HepG2 (cell line): ENCODE measurements around the gene LDLRAD3. TPM values are rescaled to one million over a fixed set of nuclear protein-coding genes. Genes with fewer than 3 reads are reported as not detected.

Experiments
- ATAC-seq: fragments of 200-7000 bp; cut with Tn5 transposase; 3 replicates; pipeline ENCODE4 v1.9.1; 2020; ENCODE audit warnings: mild to moderate bottlenecking, moderate library complexity
- BruUV-seq: library from RNA; stranded (reverse); fragments of 400-500 nt; replicated peaks from 2 replicates; lab custom pipeline; 2021; lab: Mats Ljungman, UMichigan
- CTCF ChIA-PET: fragments of 300-600 bp; formaldehyde crosslinking; extraction: SDS; loops from one replicate; lab custom pipeline; 2021; ENCODE audit warnings: low total read pairs, inconsistent platforms, low intra/inter-chr PET ratio; lab: Yijun Ruan, JAX
- POLR2A ChIA-PET: fragments of 350-600 bp; sonication (Branson Sonifier 250); formaldehyde crosslinking; loops from one replicate; lab custom pipeline; 2020; ENCODE audit warnings: antibody characterized with exemption, inconsistent platforms; lab: Yijun Ruan, JAX
- DNase-seq: peaks from one replicate; pipeline ENCODE4 v3.0.0-alpha.2; 2015; ENCODE audit warnings: low spot score
- FAIRE-seq: peaks from 3 replicates; lab custom pipeline; 2011; peaks lifted over from hg19 to GRCh38; lab: Jason Lieb, UNC
- H2AFZ ChIP-seq: one replicate; pipeline ENCODE4 v1.6.1; 2011; ENCODE audit warnings: low read length, inconsistent platforms
- H3K27ac ChIP-seq: fragments of 300-600 bp; 3 replicates; pipeline ENCODE4 v1.8.0; 2011; ENCODE audit warnings: mixed run types, mild to moderate bottlenecking, mixed read lengths, low read length, inconsistent platforms; ENCODE audit not compliant: insufficient read depth; ENCODE audit errors: extremely low read length
- H3K27me3 ChIP-seq, 2 experiments: fragments of 200-600 bp in 1 of 2; 2 replicates in 1 of 2; 3 replicates in 1 of 2; pipeline versions ENCODE4 v1.6.0 to v1.8.0; 2011; ENCODE audit warnings: low read length in 2 of 2, mild to moderate bottlenecking in 2 of 2, moderate library complexity in 2 of 2, inconsistent platforms in 1 of 2; ENCODE audit not compliant: insufficient read depth in 2 of 2, control insufficient read depth in 1 of 2
- H3K36me3 ChIP-seq, 2 experiments: fragments of 200-600 bp in 1 of 2; replicated peaks in 1 of 2; 2 replicates in 1 of 2; 3 replicates in 1 of 2; pipeline versions ENCODE4 v1.5.1 to v1.8.0; 2011; ENCODE audit warnings: low read length in 2 of 2, inconsistent platforms in 1 of 2; ENCODE audit not compliant: insufficient read depth in 2 of 2, control insufficient read depth in 1 of 2
- H3K4me1 ChIP-seq: 2 replicates; pipeline ENCODE4 v1.5.1; 2012; ENCODE audit warnings: low read length, inconsistent platforms; ENCODE audit not compliant: insufficient read depth
- H3K4me2 ChIP-seq: 2 replicates; pipeline ENCODE4 v1.6.0; 2011; ENCODE audit warnings: low read depth, low read length, inconsistent platforms
- H3K4me3 ChIP-seq, 3 experiments: fragments of 200-600 bp in 1 of 3; sonication (generic), shearing (Covaris generic) in 1 of 3; replicated peaks in 1 of 3; 2 replicates each; pipeline ENCODE4 v1.5.1; 2011 to 2016; ENCODE audit warnings: low read length in 3 of 3, inconsistent platforms in 2 of 3, low read depth in 2 of 3, mild to moderate bottlenecking in 2 of 3, control low read depth in 1 of 3, mixed read lengths in 1 of 3; ENCODE audit not compliant: insufficient read depth in 1 of 3
- H3K79me2 ChIP-seq: one replicate; pipeline ENCODE4 v1.6.1; 2011; ENCODE audit warnings: low read length, inconsistent platforms; ENCODE audit not compliant: insufficient read depth
- H3K9ac ChIP-seq: 2 replicates; pipeline ENCODE4 v1.6.0; 2011; ENCODE audit warnings: mild to moderate bottlenecking, low read depth, low read length, inconsistent platforms; ENCODE audit not compliant: insufficient read depth
- H3K9me3 ChIP-seq: 2 replicates; pipeline ENCODE4 v1.5.1; 2012; ENCODE audit warnings: mild to moderate bottlenecking, low read length
- H4K20me1 ChIP-seq: 2 replicates; pipeline ENCODE4 v1.6.0; 2011; ENCODE audit warnings: inconsistent platforms, mild to moderate bottlenecking, low read length, moderate library complexity; ENCODE audit not compliant: insufficient read depth
- AHDC1 ChIP-seq: sonication (generic); formaldehyde crosslinking; IDR thresholded peaks from 2 replicates; pipeline ENCODE4 v1.5.1; 2020; ENCODE audit warnings: mild to moderate bottlenecking, missing genetic modification reagents, borderline replicate concordance
- YEATS4 ChIP-seq: sonication (generic); formaldehyde crosslinking; IDR thresholded peaks from 2 replicates; pipeline ENCODE4 v1.4.0; 2020; ENCODE audit warnings: missing genetic modification reagents, borderline replicate concordance
- ZBTB7A ChIP-seq: sonication (generic); formaldehyde crosslinking; IDR thresholded peaks from 2 replicates; pipeline ENCODE4 v1.8.0; 2022; ENCODE audit warnings: mild to moderate bottlenecking, missing genetic modification reagents
- WGBS: methylation state at CpG from one replicate; pipeline ENCODE4 v1.1.6; 2017; ENCODE audit warnings: low lambda C conversion rate; 5-methylcytosine and 5-hydroxymethylcytosine counted together
- in situ Hi-C: cut with HindIII; loops from 2 replicates; pipeline ENCODE4 v1.10.0; 2017; ENCODE audit warnings: low pct_unique_long_range_greater_than_20kb; ENCODE audit not compliant: extremely low pct_ligation_motif_present
- intact Hi-C: fragments of 100-400 bp; cut with micrococcal nuclease; formaldehyde crosslinking; loops from one replicate; pipeline ENCODE4 v1.10.0; 2022; ENCODE audit not compliant: unreplicated experiment
- polyA plus RNA-seq, 8 experiments: library from polyadenylated mRNA; depleted of rRNA in 3 of 8; stranded (reverse) in 7 of 8; unstranded in 1 of 8; fragments of >200 nt; fragmentation: Illumina TruSeq in 4 of 8; extraction: Trizol in 4 of 8; gene quantifications; 2 replicates each; pipeline versions ENCODE4 v1.2.1 to v1.2.3, GENCODE V29; 2011 to 2016; ENCODE audit warnings: low read depth in 4 of 8, missing spikeins in 1 of 8, mixed read lengths in 1 of 8; ENCODE audit not compliant: insufficient read depth in 1 of 8
- total RNA-seq, 5 experiments: library from RNA; depleted of rRNA; stranded (reverse); fragments of >200 nt; fragmentation: Illumina TruSeq; extraction: Trizol; gene quantifications; 2 replicates each; pipeline ENCODE4 v1.2.3, GENCODE V29; 2016; ENCODE audit warnings: low read depth in 1 of 5
- TF ChIP-seq, protein P1 (sequence below): sonication (generic); formaldehyde crosslinking; IDR thresholded peaks from 2 replicates; pipeline ENCODE4 v1.4.0; 2020; ENCODE audit warnings: mild to moderate bottlenecking, missing genetic modification reagents

Gene LDLRAD3
- total and polyA plus RNA-seq, 2 of the 13 experiments (the other 11 are each of a cell fraction or from before 2014, with no cell fraction given): 0.50 to 0.60 TPM

- no peak for TF ChIP-seq AHDC1 (CRISPR knock-in tag)
Measured at GRCh38 chr11:36037031-36037430, 93.2 kb downstream of the LDLRAD3 start (continued).

DNA sequence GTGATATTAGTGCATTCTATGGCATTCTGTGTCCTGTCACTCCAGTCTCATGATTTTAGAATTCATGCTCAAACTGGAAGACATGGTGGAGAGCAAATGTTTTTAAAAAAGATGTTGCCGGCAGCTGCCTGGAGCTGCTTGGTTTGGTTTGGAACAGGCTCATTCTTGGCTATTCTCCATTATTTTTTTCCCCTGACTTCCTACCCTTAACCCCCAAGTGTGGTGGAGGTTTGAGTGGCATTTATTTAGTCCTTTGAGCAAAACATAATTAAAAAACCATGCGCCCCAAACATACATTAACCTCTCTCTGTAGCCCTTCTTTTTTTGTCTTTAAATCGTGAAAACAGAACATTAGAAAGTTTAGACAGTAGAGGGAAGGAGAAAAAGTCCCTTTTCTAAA lies 94.7 kb downstream of the LDLRAD3 start:
- DNase-seq: no peak
- H3K4me2 ChIP-seq: no peak overlapping the region
- no peak overlapping the region for H3K27ac ChIP-seq
- no peak overlapping the region for H3K4me3 ChIP-seq
- H3K36me3 ChIP-seq: no peaks in the 10 kb centered on the region
- H3K79me2 ChIP-seq: no peaks in the 10 kb centered on the region
- CTCF ChIA-PET: no interaction called here
- no peaks in the 10 kb centered on the region for H3K4me1 ChIP-seq
- no peaks in the 10 kb centered on the region for H3K27me3 ChIP-seq
- no peaks in the 10 kb centered on the region for H3K9me3 ChIP-seq
- no peak for ATAC-seq
- no peaks in the 10 kb centered on the region for H4K20me1 ChIP-seq
- POLR2A ChIA-PET: no interaction called here
- no peak overlapping the region for H2AFZ ChIP-seq
- in situ Hi-C loops: no loop called here
- BruUV-seq: no TSS peak
- 61% methylated on average over 3 of the region's 3 CpGs for WGBS
- no peak for FAIRE-seq
- H3K9ac ChIP-seq: no peak overlapping the region
- intact Hi-C loops: no loop called here
- TF ChIP-seq, protein P1, sequence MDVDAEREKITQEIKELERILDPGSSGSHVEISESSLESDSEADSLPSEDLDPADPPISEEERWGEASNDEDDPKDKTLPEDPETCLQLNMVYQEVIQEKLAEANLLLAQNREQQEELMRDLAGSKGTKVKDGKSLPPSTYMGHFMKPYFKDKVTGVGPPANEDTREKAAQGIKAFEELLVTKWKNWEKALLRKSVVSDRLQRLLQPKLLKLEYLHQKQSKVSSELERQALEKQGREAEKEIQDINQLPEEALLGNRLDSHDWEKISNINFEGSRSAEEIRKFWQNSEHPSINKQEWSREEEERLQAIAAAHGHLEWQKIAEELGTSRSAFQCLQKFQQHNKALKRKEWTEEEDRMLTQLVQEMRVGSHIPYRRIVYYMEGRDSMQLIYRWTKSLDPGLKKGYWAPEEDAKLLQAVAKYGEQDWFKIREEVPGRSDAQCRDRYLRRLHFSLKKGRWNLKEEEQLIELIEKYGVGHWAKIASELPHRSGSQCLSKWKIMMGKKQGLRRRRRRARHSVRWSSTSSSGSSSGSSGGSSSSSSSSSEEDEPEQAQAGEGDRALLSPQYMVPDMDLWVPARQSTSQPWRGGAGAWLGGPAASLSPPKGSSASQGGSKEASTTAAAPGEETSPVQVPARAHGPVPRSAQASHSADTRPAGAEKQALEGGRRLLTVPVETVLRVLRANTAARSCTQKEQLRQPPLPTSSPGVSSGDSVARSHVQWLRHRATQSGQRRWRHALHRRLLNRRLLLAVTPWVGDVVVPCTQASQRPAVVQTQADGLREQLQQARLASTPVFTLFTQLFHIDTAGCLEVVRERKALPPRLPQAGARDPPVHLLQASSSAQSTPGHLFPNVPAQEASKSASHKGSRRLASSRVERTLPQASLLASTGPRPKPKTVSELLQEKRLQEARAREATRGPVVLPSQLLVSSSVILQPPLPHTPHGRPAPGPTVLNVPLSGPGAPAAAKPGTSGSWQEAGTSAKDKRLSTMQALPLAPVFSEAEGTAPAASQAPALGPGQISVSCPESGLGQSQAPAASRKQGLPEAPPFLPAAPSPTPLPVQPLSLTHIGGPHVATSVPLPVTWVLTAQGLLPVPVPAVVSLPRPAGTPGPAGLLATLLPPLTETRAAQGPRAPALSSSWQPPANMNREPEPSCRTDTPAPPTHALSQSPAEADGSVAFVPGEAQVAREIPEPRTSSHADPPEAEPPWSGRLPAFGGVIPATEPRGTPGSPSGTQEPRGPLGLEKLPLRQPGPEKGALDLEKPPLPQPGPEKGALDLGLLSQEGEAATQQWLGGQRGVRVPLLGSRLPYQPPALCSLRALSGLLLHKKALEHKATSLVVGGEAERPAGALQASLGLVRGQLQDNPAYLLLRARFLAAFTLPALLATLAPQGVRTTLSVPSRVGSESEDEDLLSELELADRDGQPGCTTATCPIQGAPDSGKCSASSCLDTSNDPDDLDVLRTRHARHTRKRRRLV: no peak
- no peak for TF ChIP-seq ZBTB7A (CRISPR knock-in tag)
- no peak for TF ChIP-seq YEATS4 (CRISPR knock-in tag)
